Upper lobe of right lung (tissue), 1 donor: ENCODE measurements around the gene HK3. TPM values are rescaled to one million over a fixed set of nuclear protein-coding genes. Genes with fewer than 3 reads are reported as not detected.

ENCODE experiments used
- ATAC-seq: fragments of 200-7000 bp; cut with Tn5 transposase; one replicate; pipeline ENCODE4 v1.9.1; 2020; ENCODE audit warnings: mild to moderate bottlenecking, moderate library complexity
- DNase-seq: peaks from one replicate; pipeline ENCODE4 v3.0.0-alpha.2; 2020
- H3K27ac ChIP-seq: fragments of 200-600 bp; one replicate; pipeline ENCODE4 v1.8.0; 2022
- H3K27me3 ChIP-seq: fragments of 200-600 bp; one replicate; pipeline ENCODE4 v1.8.0; 2022; ENCODE audit warnings: mild to moderate bottlenecking
- H3K36me3 ChIP-seq: fragments of 200-600 bp; one replicate; pipeline ENCODE4 v1.8.0; 2022
- H3K4me1 ChIP-seq: fragments of 200-600 bp; one replicate; pipeline ENCODE4 v1.8.0; 2022
- H3K4me3 ChIP-seq: fragments of 200-600 bp; one replicate; pipeline ENCODE4 v1.8.0; 2022; ENCODE audit warnings: mild to moderate bottlenecking
- H3K9me3 ChIP-seq: fragments of 200-600 bp; one replicate; pipeline ENCODE4 v1.8.0; 2022
- CTCF ChIP-seq: fragments of 200-600 bp; IDR thresholded peaks from one replicate; pipeline ENCODE4 v1.8.0; 2022; ENCODE audit warnings: antibody characterized with exemption
- intact Hi-C: fragments of 100-400 bp; cut with DNase I; formaldehyde crosslinking; loops from one replicate; pipeline ENCODE4 v1.11.0; 2022
- total RNA-seq: library from RNA; stranded (reverse); fragmentation: NEBNext Ultra II Directional; extraction: Animal tissue kit (Norgen Biotek cat#: 25700); gene quantifications from one replicate; pipeline ENCODE4 v1.2.1, GENCODE V29; 2021
- donor health status: DM: no; HTN: yes; CAD: no; lungs with severe emphysema.

HK3 gene
- total RNA-seq, 1 donor from 2014 or later = 50.5 TPM

DNA sequence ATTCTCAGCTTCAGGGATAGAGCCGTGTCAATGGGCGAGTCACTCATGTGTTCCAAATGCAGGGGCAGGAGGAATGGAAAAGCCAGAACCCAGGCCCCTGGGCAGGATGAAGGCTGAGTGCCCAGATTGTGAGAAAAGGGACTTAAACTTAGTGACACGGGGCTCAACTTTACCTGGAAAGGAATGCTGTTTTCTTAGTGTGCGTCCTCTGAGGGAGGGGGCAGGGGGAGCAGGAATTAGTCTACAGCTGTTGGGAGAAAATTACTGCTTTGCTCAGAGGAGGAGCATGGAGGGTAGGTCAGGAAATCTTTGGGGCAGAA, 14.6 kb downstream of the HK3 start:
- DNase-seq (no peak), ATAC-seq (no peak)
- intact Hi-C loops = no loop called here

GRCh38 chr5:176883700-176884570, 15.2 kb downstream of the HK3 start:
- no peak for ATAC-seq
- intact Hi-C loops = no loop called here
- no peak for TF ChIP-seq CTCF
- H3K27ac ChIP-seq = no peak overlapping the region
- no peak overlapping the region for H3K4me3 ChIP-seq
- DNase-seq = no peak
- H3K4me1 ChIP-seq = no peaks in the 10 kb centered on the region
- no peaks in the 10 kb centered on the region for H3K36me3 ChIP-seq
- H3K9me3 ChIP-seq = no peaks in the 10 kb centered on the region
- H3K27me3 ChIP-seq = peaks cover 6% of the 10 kb centered on the region

More for the DNA sequence above, 14.6 kb downstream of the HK3 start:
- Histone ChIP-seq H3K4me1 (no peaks in the 10 kb centered on the region), H3K27me3 (peaks cover under 1% of the 10 kb centered on the region), H3K4me3 (no peak overlapping the region), H3K27ac (no peak overlapping the region), H3K36me3 (no peaks in the 10 kb centered on the region), H3K9me3 (no peaks in the 10 kb centered on the region)
- TF ChIP-seq CTCF = no peak

DNA sequence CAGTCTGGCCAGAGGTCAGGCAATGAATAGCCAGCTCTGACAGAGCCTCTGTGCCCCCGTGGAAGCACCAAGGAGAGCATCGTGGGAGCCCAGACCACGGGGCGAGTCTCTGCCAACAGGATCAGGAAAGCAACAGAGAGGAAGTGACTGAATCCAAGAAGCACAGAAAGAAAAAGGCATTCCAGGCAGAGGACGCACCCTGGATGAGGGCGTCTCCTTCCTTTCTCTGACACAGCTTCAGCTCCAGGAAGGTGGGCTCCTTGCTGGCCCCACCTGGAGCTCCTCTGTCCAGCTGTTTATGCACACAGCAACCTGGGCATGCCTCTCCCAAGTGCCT, 16.6 kb downstream of the HK3 start:
- H3K27me3 ChIP-seq = peaks cover 19% of the 10 kb centered on the region
- no peaks in the 10 kb centered on the region for H3K9me3 ChIP-seq
- H3K36me3 ChIP-seq = no peaks in the 10 kb centered on the region
- H3K27ac ChIP-seq = no peak overlapping the region
- no peaks in the 10 kb centered on the region for H3K4me1 ChIP-seq
- DNase-seq (no peak), ATAC-seq (no peak)
- TF ChIP-seq CTCF = no peak
- intact Hi-C loops = no loop called here
- no peak overlapping the region for H3K4me3 ChIP-seq

DNA sequence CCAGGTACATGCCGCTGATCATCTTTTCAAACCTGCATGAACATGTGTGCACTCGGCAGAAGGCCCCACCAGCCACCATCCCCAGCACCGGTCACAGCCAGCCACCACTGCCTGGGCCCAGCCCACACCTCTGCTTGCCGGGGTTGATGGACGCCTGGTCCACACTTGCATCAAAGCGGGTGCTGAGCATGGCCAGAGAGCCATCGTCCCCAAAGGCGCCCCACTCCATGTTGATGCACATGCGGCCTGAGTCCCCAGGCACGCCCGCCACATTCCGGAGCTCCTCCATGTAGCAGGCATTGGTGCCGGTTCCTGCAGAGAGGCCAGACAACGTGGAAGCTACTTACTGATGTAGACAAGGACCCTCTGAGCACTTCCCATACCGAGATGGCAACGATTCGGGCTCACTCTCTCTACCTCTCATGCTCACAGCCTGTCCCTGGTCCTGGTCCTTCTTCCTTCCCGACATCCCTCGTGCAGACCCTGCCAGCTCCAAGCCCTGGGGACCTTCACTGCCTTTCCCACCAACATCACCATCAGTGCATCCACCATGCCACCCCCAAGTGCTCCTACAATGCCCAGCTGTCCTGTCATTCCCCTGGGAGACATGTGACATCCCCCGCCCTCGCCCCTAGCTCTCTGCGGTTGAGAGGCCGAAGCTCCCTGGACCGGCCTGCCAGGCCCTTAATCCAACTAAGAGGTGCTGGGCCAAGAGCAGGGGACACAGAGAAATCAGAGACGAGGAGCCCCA, 17.2 kb downstream of the HK3 start:
- intact Hi-C loops = no loop called here
- DNase-seq (peak; percentile 53), ATAC-seq (no peak)
- Histone ChIP-seq H3K27me3 (peaks cover 25% of the 10 kb centered on the region), H3K36me3 (no peaks in the 10 kb centered on the region), H3K4me1 (no peaks in the 10 kb centered on the region), H3K27ac (no peak overlapping the region), H3K4me3 (no peak overlapping the region), H3K9me3 (no peaks in the 10 kb centered on the region)
- TF ChIP-seq CTCF = no peak

DNA sequence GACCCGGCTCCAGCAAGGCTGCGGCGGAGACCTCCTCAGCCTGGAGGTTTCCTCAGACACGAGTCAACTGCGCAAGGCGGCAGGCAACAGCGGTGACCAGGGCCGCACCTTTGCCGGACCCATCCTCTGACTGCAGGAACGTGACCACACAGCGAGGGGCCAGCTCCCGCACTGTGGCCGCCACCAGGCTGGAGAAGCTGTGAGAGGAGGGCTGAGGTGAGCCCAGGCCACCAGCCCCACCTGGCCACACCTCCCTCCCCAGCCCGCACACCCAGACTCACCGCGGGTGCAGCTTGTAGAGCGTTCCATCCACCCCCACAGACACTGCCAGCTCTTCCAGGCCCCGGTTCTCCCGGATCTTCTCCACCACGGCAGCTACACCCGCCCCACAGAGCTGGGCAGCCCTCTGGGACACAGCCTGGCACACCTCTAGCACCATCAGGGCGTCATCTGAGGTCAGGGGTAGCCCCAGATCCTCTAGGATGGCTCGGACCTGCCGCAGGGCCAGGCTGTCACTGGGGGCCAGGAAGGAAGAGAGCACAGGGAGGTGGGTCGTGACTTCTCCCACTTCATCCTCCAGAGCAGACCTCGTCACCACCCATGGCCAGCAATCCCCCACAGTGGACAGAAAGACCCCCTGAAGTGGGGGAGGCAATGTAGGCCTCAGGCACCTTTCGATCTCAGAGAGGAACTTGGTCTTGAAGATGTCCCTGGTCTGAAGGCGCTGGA, 18.0 kb downstream of the HK3 start:
- no peak overlapping the region for H3K4me3 ChIP-seq
- DNase-seq (peak; percentile 55), ATAC-seq (no peak)
- peaks cover 28% of the 10 kb centered on the region for H3K27me3 ChIP-seq
- no peaks in the 10 kb centered on the region for H3K4me1 ChIP-seq
- no peaks in the 10 kb centered on the region for H3K9me3 ChIP-seq
- H3K27ac ChIP-seq = no peak overlapping the region
- no peak for TF ChIP-seq CTCF
- no peaks in the 10 kb centered on the region for H3K36me3 ChIP-seq
- intact Hi-C loops = no loop called here
